IPS-NIHi11 (cell line): ENCODE data around the gene ZIC5.

Experiments used
- DNase-seq: peaks from one replicate; pipeline ENCODE4 v3.0.0; 2012; ENCODE audit warnings: mixed read lengths, low spot score

ZIC5 gene

DNA sequence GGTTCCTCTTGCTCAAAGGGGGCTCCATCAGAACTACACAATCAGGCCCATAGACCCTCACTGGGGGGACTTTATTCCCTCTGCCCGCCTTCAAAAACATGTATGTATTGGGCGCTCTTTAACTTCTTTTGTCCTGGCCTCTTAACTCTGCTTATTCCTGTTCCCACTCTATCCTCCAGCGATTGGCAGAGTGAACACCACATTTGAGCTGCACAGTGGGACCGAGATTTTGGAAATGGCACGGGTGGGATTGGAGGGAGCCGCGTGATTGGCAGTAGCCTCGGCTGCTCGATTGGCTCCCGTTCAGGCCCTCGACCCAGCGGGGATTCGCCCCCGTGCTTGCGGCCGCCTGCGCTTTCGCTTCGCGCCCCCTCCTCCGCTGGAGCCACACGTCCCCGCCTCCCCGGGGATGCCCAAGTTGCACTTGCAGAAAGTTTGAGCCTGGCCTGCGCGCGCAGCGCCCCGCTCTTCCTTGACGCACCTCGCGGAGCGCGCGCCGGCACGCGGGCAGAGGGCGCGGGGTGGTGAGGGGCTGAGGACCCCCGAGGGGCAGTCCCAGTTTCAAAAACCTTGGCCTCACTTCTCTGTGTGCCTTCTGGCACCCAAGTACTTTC lies at the start of gene ZIC5:
Gene ZIC5, minus strand, starts transcription at position 192 of the 614 bp plus-strand sequence. Its CDS starts 164 bp downstream, at position 28.
- no peak for DNase-seq

DNA sequence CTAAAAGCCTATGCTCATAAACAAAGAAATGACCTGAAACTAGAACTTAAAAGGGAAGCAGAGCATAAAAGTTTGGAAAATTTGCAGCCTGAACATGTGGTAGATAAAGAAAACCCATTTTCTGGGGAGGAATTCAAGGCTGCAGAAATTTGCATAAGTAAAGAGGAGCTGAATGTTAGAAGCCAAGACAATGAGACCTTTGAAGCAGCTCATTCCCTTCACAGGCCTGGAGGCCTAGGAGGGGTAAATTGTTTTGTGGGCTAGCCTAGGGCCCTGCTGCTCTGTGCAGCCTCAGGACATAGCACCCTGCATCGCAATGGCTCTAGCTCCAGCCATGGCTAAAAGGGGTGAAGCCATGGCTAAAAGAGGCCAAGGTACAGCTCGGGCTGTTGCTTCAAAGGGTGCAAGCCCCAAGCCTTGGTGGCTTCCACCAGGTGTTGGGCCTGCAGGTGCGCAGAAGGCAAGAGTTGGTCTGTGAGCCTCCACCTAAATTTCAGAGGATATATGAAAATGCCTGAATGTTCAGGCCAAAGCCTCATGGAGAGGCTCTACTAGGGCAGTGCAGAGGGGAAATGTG lies 48.3 kb upstream of the ZIC5 start:
- peak; percentile 31 for DNase-seq

DNA sequence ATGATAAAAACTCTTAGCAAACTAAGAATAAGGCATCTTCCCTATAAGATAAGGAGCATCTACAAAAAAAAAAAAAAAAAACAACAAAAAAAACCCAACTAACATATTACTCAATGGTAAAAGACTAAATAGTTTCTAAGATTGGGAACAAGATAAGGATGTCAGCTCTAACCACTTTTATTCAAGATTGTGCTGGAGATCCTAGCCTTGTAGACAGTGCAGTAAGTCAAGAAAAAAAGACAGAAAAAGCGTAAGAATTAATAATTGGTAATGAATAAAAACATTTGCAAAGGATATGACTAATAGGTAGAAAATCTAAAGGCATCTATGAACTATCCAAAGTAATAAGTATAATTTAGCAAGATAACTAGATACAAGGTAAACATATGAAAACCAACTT lies 43.1 kb upstream of the ZIC5 start:
- DNase-seq, result no peak

DNA sequence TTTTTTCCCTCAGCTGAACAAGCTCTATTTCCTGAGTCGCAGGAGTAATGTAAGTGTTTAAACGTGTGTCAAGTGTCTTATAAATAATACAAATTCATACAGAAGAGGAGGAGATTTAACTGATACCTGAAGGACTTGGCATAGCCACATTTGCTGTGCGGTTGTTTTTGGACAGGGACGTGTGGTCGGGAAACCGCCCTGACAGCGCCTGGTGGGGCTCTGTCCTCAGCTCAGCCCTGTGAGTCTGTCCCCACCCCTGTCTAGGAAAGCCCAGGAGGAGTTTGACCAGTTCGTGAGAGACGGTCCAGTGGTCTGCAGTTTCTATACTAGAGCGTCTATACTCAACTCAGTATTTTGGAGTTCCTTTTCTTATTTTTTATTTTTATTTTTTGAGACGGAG lies 26.7 kb upstream of the ZIC5 start:
- DNase-seq, result no peak

DNA sequence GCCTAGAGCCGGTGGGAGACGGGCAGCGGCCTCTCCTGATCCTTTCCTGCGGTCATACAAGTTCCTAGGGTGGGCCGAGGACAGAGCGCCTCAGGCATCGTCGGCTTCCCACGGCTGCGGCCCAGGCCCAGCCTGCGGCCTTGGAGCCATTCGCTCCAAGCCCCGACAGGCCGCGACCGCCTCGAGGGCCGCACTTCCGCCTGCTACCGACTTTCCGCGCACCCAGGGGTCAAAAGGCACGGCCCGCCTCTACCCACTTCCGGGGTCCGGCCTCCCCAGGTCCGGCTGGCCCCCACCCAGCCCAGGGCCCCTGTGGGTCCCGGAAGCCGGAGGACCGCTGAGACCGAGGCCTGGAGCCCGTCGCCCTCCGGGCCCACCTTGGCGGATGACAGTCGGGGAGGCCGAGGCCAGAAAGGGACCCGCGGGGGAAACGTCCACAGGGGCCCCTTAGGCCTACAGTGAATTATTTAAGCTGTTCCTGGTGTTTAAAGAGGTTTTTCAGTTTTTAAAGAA lies 26.2 kb upstream of the ZIC5 start:
- DNase-seq, result peak; percentile 66

DNA sequence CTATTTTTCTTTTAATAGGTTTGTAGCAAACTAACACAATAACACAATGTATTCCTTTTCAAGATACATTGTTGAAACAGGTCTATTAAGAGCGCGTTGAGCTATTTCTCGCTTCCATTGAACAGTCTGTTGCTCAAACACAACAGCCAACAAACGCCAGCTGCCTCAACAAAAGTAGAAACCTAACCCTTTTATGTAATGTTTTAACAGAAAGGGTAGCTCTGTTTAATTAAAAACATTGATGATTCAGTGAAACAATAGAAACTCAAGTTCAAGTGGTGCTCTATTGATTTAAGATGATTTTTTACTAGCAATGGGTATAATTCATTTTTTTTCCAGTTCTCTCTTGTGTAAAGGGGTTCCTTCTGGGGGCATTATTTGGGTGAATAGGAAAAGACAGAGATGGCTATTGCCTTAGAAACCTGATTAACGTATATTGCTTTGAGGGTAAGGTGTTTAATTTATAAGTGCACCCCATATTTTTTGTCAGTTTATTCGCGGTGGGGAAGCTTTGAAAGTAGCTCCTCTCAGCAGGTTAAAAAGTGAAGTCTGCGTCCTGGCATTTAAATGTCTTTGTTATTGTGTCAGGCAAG lies 24.9 kb upstream of the ZIC5 start:
- no peak for DNase-seq

DNA sequence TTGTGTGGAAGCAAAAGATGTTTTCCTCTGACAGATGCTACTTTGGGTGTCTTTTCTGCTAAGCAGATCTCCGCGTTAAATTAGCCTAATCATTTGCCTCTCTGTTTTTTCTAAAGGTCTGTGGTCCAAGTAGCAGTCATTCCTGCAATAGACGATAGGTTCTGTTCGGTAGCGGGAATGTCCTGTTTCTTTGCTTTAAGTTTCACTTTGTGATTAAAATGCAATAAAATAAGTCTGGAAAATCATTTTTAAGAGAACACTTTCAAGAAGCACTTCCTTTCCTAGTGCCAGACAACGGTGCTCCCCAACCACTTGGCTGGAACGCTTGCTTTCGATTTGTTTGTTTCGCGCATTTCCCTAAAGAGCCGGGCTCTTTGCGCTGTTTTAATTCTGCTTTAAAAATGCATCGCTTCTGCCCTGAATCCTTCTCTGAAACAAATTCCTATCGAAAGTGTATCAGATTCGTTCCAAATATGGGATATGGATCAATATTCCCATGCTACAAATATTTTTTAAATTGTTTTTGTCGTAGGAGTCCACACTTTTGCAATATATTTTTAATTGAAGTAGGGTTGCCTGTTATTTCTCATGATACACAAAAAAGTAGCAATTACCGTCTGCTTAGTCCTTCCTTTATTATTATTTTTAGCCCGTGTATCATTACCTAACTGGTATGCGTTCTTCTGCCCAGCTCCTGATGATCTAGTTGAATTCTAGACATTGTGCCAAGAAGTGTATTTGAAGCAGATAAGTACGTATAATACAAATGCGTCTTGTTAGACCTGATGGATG lies 24.2 kb upstream of the ZIC5 start:
- no peak for DNase-seq

DNA sequence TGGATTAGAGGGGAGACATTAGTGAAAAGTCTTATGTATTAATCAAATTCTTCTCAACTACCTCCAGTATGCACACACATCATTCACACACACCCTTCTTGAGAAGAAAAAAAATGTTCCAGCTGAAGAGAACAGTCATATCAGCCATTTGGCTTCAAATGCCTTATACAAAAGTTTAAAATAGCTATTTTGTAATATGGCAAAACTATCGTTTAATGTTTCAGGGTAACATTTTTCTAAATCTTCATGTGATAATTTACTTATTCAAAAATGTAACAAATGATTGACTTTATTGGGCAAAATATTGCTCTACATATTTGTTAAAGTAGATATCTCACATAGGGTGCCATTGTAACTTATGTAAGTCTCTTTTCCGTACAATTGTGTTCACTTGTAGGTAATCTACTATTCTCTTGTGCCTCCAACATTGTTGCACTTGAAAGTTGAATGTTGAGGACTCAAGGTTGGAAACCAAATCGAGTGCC lies 23.6 kb upstream of the ZIC5 start:
- no peak for DNase-seq

DNA sequence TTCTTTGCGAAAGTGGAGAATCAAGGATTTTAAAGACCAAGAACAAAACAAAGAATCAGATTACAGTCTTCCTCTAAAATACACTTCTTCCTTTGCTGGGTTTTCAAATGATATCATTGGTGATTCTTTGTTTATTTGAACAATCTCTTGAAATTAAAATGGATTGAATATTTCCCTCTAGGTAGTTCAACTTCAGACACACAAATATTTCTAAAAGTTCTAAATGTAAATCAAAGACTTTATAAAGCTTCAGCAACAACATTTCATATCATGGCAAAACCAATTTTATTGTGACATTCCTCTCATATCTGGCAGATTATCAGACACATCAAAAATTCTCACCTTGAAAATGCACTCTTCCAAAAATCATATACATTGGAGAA lies 23.1 kb upstream of the ZIC5 start:
- no peak for DNase-seq

DNA sequence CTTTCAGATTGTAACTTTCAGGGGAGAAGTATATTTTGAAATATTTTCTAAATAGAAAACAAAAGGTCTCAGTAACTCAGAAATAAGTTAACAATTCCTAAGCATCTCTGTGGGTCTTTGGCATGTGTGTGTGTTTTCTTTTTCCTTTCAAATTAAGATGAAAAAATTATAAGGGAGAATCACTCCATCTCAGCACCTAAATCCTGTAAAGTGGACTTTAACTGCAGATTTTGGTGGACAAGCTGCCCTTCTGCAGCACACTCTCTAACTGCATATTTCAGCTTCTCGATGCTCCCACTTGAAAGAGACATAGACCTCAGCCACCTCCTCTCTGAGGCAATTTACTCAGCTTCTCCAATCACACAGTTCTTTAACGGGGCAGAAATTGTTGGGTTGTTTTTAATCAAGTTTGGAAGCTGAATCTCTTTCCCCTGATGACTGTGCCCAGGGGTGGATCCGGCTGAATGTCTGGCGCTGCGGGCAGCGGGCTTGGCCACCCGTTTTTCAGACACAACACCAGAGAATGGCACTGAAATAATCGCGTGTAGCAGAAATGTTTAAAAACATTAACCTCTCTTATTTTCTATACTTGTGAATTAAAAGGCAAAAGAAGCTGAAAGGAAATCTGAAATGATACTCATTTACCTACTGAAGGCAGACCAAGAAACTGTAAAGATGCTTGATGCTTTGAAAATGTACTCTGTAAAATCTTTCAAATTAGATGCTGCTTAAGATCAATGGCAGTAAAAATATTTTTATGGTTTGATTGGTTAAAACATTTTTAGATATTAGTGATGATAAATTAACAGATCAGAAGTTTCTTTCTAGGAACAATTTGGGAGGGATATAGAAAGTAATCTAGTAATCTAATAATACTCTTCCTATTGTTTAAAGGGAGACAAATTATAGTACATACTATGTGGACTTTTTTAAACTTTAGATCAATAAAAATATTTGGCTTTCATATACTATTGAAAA lies 22.4 kb upstream of the ZIC5 start:
- no peak for DNase-seq

DNA sequence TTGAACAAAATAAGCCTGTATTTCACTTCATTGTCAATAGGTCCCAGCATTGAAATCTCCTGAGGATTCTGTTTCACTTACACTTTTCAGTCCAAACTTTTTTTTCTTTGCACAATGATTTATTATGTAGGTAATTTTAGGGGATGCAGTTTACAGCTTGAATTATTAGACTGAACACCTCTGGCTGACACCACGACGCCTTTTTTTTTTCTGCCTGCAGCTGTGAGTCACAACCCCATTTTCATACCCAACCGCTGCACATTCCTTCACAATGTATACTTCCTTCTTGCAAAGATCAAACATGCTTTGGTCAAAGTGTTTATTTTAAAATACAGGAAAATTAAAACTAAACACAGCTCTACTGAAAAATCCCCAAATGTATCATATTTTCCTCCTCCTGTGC lies 21.4 kb upstream of the ZIC5 start:
- DNase-seq, result no peak

DNA sequence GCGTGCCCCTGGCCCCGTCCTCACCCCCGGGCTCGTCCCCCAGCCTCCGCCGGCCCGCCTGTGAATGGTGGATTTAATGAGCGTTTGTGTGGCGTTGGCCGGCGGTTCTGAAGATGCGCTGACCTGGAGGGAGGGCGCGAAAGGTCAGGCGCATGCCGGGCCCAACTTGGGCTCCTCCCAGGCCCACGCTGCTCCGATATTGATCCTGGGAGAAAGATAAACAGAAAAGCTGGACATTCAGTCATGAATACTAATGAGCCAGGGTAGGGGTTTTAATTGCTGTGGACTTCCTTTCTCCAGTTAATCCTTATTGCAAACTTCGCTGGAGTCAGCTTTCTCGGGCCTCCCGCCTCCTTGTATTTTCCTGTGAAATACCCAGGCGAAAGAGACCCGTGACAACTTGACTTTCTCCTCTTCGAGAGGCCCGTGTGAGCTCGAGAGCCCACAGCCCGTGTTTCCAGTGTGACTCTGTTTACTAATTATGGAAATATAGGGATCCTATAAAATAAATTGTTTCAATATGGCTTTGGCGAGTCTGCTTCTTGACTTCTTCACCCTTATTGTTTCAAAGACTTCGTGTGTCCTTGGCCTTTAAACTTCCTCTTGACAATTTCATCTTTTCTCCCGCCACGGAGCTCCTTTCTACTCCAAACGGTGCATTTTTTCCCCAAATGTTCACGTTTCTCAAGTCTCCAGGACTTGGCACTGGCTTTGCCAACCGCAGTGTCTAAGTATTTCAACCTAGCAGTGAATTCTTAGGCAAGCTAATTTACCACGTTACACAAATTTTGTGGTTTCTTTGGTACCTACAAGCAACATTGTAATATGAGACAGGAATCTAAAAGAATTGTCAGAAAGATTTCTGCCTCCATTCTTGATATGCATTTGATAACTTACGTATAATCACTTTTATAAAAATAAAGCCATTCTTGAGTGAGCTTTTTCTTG lies 20.5 kb upstream of the ZIC5 start:
- no peak for DNase-seq

DNA sequence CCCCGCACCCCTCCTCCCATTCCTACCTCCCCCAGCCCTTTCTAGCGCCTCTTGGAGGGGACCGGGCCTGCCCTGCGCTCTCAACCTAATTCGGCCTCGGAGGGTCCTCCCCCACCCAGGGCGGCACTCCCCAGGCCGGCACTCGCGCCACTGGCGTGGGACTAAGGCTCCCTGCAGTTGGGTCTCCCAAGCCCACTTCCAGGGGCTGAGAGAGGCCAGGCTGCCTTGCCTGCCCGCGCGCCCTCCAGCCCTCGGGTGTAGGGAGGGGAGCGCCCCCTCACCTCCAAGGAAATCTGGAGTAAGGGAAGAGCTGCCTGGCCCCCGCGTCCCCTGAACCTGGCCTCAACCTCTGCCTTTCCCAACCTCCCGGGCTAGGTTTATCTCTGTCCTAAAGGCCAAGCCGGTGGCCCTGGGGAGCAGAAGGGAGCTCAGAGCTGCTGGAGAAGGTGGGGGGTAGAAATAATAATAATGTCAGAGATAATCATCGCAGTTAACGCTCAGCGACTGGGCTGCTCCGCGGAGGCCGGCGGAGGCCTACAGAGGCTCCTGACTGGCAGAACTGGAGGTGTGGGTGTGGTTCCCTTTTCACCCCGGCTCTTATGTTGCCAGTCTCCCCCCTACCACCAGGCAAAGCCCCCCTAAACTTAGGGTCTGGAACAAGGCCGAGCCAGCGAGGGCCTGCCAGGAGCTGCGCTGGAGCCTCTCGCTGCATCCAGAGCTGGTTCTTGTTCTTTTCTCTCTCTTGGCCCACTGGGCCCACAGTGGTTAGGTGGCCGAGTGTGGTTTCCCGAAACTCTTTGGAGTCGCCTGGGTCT lies 19.7 kb upstream of the ZIC5 start:
- no peak for DNase-seq

DNA sequence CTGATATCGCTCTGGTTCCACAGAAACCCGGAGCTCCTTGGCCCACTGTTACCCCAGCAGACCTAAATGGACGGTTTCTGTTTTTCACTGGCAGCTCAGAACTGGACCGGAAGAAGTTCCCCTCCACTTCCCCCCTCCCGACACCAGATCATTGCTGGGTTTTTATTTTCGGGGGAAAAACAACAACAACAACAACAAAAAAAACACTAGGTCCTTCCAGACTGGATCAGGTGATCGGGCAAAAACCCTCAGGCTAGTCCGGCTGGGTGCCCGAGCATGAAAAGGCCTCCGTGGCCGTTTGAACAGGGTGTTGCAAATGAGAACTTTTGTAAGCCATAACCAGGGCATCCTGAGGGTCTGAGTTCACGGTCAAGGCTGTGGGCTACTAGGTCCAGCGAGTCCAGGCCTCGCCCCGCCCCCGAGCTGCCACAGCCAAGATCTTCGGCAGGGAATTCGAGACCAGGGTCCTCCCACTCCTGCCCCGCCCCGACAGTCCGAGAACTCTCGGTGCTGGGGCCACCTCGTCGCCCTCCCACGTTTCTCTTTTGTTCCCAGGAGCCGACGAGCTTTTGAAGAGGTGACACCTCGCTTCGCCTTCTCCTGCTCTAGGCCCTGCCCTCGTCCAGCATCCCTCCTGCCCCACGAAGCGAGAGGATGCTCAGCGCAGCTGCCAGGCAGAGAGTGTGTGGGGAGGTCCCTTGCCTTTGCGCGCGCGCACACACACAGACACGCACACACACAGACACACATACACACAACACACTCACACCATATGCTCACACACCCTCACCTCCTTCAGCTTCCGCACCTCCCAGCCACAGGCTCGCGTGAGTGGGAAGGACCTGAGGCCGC lies 18.8 kb upstream of the ZIC5 start:
- no peak for DNase-seq

DNA sequence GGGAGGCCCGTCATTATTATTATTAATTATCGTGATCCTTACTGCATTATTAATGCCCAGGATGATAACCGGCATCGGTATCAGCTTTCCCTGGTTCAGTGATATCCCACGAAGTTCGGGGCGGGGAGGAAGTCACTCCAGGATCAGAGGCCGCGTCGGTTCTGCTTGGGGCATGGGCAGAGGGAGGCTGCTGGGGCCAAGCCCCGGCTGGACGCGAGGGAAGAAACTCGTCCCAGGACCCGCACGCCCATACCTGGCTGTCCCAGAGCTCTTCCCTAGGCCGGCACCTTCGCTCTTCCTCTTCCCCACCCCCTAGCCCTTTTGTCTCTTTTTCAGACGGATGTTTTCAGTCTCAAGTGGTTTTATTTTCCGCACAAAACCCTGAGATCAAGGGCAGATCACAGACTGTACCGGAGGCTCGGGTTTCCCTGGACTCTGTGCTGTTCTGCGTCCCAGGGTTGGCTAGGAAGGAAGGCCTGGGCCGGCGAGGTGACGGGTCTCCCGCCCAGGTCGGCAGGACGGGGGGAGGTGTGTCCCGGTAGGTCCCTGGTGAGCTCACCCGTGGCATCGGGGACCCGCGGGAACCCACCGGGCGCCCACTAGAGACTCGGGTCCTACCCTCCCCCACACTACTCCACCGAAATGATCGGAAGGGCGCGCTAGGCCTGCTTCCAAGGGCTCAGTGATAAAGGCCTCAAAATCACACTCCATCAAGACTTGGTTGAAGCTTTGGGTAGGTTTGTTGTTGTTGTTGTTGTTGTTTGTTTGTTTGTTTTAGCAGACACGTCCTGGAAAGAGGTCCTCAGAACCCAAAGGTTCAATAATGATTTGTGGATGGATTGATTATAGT lies 17.9 kb upstream of the ZIC5 start:
- no peak for DNase-seq

DNA sequence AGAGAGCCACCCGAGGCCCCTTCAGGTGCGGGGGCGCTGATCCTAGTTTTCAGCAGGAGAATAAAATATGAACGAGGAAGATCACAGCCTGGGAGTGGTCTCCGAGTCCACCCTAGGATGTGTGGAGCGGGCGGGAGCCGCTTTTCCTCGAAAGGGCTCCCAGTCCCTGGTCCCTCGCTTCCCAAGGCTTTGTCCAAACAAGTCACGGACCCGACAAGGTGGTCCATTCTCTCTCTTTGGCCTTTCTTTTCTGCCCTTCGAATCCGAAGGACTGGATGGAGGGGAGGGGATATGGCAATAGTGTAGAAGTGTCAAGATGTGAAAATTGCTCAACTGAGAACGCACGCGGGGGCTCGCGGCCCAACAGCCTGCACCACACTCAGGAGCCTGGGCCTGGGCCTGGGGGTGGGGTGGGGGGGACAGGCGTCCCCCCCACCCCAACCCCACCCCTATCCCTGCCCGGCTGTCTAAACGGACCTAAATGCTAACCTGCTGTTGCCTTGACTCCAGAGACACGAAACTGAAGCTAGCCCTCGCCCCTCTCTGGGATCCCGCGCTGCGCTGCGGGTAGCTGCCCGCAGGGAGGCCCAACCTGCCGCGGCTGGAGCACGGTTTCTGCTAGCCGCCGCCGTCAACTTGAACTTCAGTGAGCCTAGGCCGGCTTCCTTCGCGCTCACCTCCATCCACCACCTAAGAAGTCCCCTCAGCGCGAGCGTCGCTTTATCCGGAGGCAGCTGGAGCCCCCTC lies 17.1 kb upstream of the ZIC5 start:
- no peak for DNase-seq
